NB4 (cell line): ENCODE data around the gene MSL2.
"Not testable (repeated sequence)": the region's sequence is repeated elsewhere in the genome, so short reads cannot be mapped to it uniquely, and the experiment has no call there.

ENCODE experiments used
- MYC ChIP-seq: IDR thresholded peaks from 2 replicates; pipeline ENCODE4 v1.6.1; 2011; ENCODE audit warnings: low read depth, low read length
- POLR2A ChIP-seq: IDR thresholded peaks from 2 replicates; pipeline ENCODE4 v1.6.1; 2011; ENCODE audit warnings: mild to moderate bottlenecking; ENCODE audit not compliant: insufficient read length; ENCODE audit errors: extremely low read depth
- TF ChIP-seq, protein P1 (sequence below): IDR thresholded peaks from one replicate; pipeline ENCODE4 v1.5.1; 2012; ENCODE audit warnings: low read depth, low read length
- TF ChIP-seq, protein P2 (sequence below): IDR thresholded peaks from 2 replicates; pipeline ENCODE4 v1.6.1; 2011; ENCODE audit warnings: low read depth, low read length

DNA sequence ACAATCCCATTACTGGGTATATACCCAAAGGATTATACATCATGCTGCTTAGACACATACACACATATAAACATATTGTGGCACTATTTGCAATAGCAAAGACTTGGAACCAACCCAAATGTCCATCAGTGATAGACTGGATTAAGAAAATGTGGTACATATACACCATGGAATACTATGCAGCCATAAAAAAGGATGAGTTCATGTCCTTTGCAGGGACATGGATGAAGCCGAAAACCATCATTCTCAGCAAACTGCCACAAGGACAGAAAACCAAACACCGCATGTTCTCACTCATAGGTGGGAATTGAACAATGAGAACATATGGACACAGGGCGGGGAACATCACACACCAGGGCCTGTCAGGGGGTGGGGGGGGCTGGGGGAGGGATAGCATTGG is 64.5 kb downstream of the MSL2 start:
- TF ChIP-seq MYC, POLR2A: not testable (repeated sequence)
- TF ChIP-seq, protein P1, sequence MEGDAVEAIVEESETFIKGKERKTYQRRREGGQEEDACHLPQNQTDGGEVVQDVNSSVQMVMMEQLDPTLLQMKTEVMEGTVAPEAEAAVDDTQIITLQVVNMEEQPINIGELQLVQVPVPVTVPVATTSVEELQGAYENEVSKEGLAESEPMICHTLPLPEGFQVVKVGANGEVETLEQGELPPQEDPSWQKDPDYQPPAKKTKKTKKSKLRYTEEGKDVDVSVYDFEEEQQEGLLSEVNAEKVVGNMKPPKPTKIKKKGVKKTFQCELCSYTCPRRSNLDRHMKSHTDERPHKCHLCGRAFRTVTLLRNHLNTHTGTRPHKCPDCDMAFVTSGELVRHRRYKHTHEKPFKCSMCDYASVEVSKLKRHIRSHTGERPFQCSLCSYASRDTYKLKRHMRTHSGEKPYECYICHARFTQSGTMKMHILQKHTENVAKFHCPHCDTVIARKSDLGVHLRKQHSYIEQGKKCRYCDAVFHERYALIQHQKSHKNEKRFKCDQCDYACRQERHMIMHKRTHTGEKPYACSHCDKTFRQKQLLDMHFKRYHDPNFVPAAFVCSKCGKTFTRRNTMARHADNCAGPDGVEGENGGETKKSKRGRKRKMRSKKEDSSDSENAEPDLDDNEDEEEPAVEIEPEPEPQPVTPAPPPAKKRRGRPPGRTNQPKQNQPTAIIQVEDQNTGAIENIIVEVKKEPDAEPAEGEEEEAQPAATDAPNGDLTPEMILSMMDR, result not testable (repeated sequence)
- TF ChIP-seq, protein P2, sequence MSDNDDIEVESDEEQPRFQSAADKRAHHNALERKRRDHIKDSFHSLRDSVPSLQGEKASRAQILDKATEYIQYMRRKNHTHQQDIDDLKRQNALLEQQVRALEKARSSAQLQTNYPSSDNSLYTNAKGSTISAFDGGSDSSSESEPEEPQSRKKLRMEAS, result not testable (repeated sequence)
